Measurements from ENCODE around the gene TMEM255B.

GRCh38 chr13:113770937-113771336 is 11.9 kb downstream of the TMEM255B start:
- no peak for TF ChIP-seq CTCF (IDR thresholded peaks at IDR 0.05; ENCODE audit: low read length)
- no peak for TF ChIP-seq EZH2phosphoT487 (IDR thresholded peaks at IDR 0.05; ENCODE audit: low read length)
